HEK293 (cell line): ENCODE data around the gene TPP1.
A peak's percentile ranks its signal among the peaks of the same experiment; 100 is the strongest.

Experiments used
- CTCF ChIA-PET: fragments of 350-600 bp; formaldehyde crosslinking; extraction: SDS; loops from one replicate; lab custom pipeline; 2021; ENCODE audit warnings: antibody characterized with exemption; lab: Yijun Ruan, JAX
- POLR2A ChIA-PET: fragments of 300-600 bp; formaldehyde crosslinking; extraction: SDS; loops from one replicate; lab custom pipeline; 2020; ENCODE audit warnings: antibody characterized with exemption, inconsistent platforms; lab: Yijun Ruan, JAX
- H3K27ac ChIP-seq: fragments of 200-500 bp; sonication (Bioruptor generic); 2 replicates; pipeline ENCODE4 v1.5.1; 2014; ENCODE audit warnings: low read depth, low read length, control low read depth, inconsistent platforms; ENCODE audit errors: extremely low read depth
- H3K36me3 ChIP-seq, 2 experiments: fragments of 200-500 bp in 1 of 2; sonication (Bioruptor generic) in 1 of 2; 1 replicate in 1 of 2; 2 replicates in 1 of 2; pipeline ENCODE4 v1.5.1; 2014 to 2017; ENCODE audit warnings: inconsistent platforms in 2 of 2, low read length in 2 of 2; ENCODE audit not compliant: control insufficient read depth in 2 of 2, insufficient read depth in 1 of 2
- H3K4me1 ChIP-seq: fragments of 200-500 bp; sonication (Bioruptor generic); 2 replicates; pipeline ENCODE4 v1.5.1; 2014; ENCODE audit warnings: mild to moderate bottlenecking, low read length, inconsistent platforms; ENCODE audit not compliant: control insufficient read depth, insufficient read depth
- H3K4me3 ChIP-seq: 2 replicates; pipeline ENCODE4 v1.5.1; 2011; ENCODE audit warnings: low read depth, mild to moderate bottlenecking, control low read depth, low read length, moderate library complexity
- H3K9me3 ChIP-seq: fragments of 200-500 bp; sonication (Bioruptor generic); 2 replicates; pipeline ENCODE4 v1.5.1; 2014; ENCODE audit warnings: low read depth, low read length, inconsistent platforms; ENCODE audit not compliant: control insufficient read depth, insufficient read depth
- CTCF ChIP-seq: fragments of 450-650 bp; formaldehyde crosslinking; IDR thresholded peaks from 2 replicates; pipeline ENCODE4 v1.5.1; 2016; ENCODE audit warnings: missing biosample characterization, missing genetic modification characterization
- HOXC10 ChIP-seq: sonication (generic); formaldehyde crosslinking; IDR thresholded peaks from 2 replicates; pipeline ENCODE4 v1.8.1; 2023; ENCODE audit warnings: mild to moderate bottlenecking, missing genetic modification reagents
- KLF10 ChIP-seq: fragments of 450-650 bp; IDR thresholded peaks from 2 replicates; pipeline ENCODE4 v1.5.1; 2018; ENCODE audit warnings: missing biosample characterization, mild to moderate bottlenecking, missing genetic modification characterization
- KLF8 ChIP-seq: fragments of 450-650 bp; formaldehyde crosslinking; IDR thresholded peaks from 2 replicates; pipeline ENCODE4 v1.5.1; 2016; ENCODE audit warnings: missing biosample characterization, missing genetic modification characterization
- MEIS1 ChIP-seq: sonication (generic); formaldehyde crosslinking; IDR thresholded peaks from 2 replicates; pipeline ENCODE4 v1.8.1; 2022; ENCODE audit warnings: missing genetic modification reagents, mild to moderate bottlenecking, borderline replicate concordance
- SALL2 ChIP-seq: fragments of 450-650 bp; formaldehyde crosslinking; IDR thresholded peaks from 2 replicates; pipeline ENCODE4 v1.5.0; 2017; ENCODE audit warnings: missing biosample characterization, mild to moderate bottlenecking, missing genetic modification characterization, borderline replicate concordance
- WT1 ChIP-seq: fragments of 450-650 bp; formaldehyde crosslinking; IDR thresholded peaks from 2 replicates; pipeline ENCODE4 v1.5.1; 2016; ENCODE audit warnings: missing biosample characterization, missing genetic modification characterization
- ZBTB11 ChIP-seq: fragments of 450-650 bp; formaldehyde crosslinking; conservative IDR thresholded peaks from 2 replicates; pipeline ENCODE4 v1.5.1; 2016; ENCODE audit warnings: low read depth, missing biosample characterization, missing genetic modification characterization
- ZBTB26 ChIP-seq: fragments of 450-650 bp; formaldehyde crosslinking; optimal IDR thresholded peaks from 2 replicates; pipeline ENCODE3; 2016; ENCODE audit warnings: missing biosample characterization, mild to moderate bottlenecking, missing genetic modification characterization
- ZEB2 ChIP-seq: fragments of 450-650 bp; formaldehyde crosslinking; IDR thresholded peaks from 2 replicates; pipeline ENCODE4 v1.5.1; 2016; ENCODE audit warnings: missing biosample characterization, missing genetic modification characterization
- ZNF211 ChIP-seq: fragments of 450-650 bp; formaldehyde crosslinking; IDR thresholded peaks from 2 replicates; pipeline ENCODE4 v1.5.1; 2016; ENCODE audit warnings: low read depth, missing biosample characterization, missing genetic modification characterization
- ZNF473 ChIP-seq: fragments of 450-650 bp; formaldehyde crosslinking; IDR thresholded peaks from 2 replicates; pipeline ENCODE4 v1.5.1; 2017; ENCODE audit warnings: missing biosample characterization, missing genetic modification characterization
- ZNF510 ChIP-seq: fragments of 450-650 bp; formaldehyde crosslinking; IDR thresholded peaks from 2 replicates; pipeline ENCODE4 v1.5.1; 2018; ENCODE audit warnings: mild to moderate bottlenecking, missing genetic modification characterization, missing biosample characterization; ENCODE audit not compliant: insufficient replicate concordance
- ZNF560 ChIP-seq: fragments of 450-650 bp; formaldehyde crosslinking; IDR thresholded peaks from 2 replicates; pipeline ENCODE4 v1.5.1; 2017; ENCODE audit warnings: missing biosample characterization, missing genetic modification characterization, borderline replicate concordance
- ZNF610 ChIP-seq: fragments of 450-650 bp; formaldehyde crosslinking; IDR thresholded peaks from 2 replicates; pipeline ENCODE4 v1.5.1; 2016; ENCODE audit warnings: missing biosample characterization, missing genetic modification characterization, borderline replicate concordance
- ZNF654 ChIP-seq: fragments of 450-650 bp; formaldehyde crosslinking; IDR thresholded peaks from 2 replicates; pipeline ENCODE4 v1.5.1; 2016; ENCODE audit warnings: low read depth, missing biosample characterization, missing genetic modification characterization
- ZNF670 ChIP-seq: fragments of 450-650 bp; formaldehyde crosslinking; IDR thresholded peaks from 2 replicates; pipeline ENCODE4 v1.5.1; 2016; ENCODE audit warnings: missing biosample characterization, missing genetic modification characterization, low read depth
- ZNF791 ChIP-seq: fragments of 450-650 bp; formaldehyde crosslinking; IDR thresholded peaks from 2 replicates; pipeline ENCODE4 v1.5.1; 2016; ENCODE audit warnings: missing biosample characterization, missing genetic modification characterization
- TF ChIP-seq, protein P1 (sequence below): fragments of 450-650 bp; formaldehyde crosslinking; IDR thresholded peaks from 2 replicates; pipeline ENCODE4 v1.5.1; 2016; ENCODE audit warnings: missing biosample characterization, missing genetic modification characterization
- TF ChIP-seq, protein P2 (sequence below): fragments of 450-650 bp; formaldehyde crosslinking; IDR thresholded peaks from 2 replicates; pipeline ENCODE4 v1.5.1; 2016; ENCODE audit warnings: missing biosample characterization, missing genetic modification characterization

Gene TPP1

DNA sequence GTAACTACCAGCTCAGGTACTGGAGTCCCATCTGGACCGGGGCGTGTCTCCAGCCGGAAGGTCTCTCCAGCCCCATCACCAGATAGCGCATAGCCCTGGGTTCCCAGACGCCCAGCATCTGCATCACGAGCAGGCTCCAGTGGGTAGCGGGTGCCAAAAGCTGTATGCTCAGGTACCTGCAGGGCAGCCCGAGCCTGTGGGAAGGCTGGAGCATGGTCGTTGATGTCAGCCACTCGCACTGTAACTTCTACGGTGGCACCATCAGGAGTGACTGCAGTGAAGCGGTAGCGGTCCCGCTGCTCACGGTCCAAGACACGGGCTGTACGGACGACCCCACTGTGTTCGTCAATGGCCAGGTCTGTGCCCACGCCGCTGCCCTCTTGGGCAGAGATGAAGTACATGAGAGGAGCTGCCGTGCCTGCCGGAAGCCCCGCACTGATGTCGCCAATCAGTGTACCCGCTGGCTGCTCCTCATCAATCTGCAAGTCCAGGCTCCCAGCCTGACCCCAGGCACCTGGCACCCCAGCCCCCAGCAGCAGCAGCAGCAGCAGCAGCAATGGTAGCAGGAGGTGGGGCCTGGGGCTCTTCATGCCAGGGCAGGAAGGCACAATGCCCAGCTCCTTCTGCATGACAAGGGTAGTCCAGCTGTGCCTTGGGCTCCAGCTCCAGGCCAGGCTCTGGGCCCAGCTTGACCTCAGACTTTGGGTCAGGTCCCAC is 21.9 kb upstream of the TPP1 start (continued):
- TF ChIP-seq KLF10 (tag by site-specific recombination) (no peak), KLF8 (no peak), ZNF510 (tag by site-specific recombination) (no peak), WT1 (tag by site-specific recombination) (no peak), MEIS1 (CRISPR knock-in tag) (no peak)

GRCh38 chr11:6640036-6640984 is 21.1 kb upstream of the TPP1 start:
- ChIA-PET CTCF (interaction anchor here (1.6 to 1.7 kb wide), 2 partner anchors 11 to 109 kb away, joined by 4 to 8 read pairs; no protein-coding TSS in a partner anchor), POLR2A (no interaction called here)
- H3K9me3 ChIP-seq, result no peaks in the 10 kb centered on the region
- no peaks in the 10 kb centered on the region for H3K4me1 ChIP-seq
- H3K27ac ChIP-seq, result no peak overlapping the region
- no peak overlapping the region for H3K4me3 ChIP-seq
- H3K36me3 ChIP-seq, result peaks cover 0 to 17% of the 10 kb centered on the region in 2 experiments; a peak in 1 of 3 replicates
- TF ChIP-seq ZNF670 (no peak), HOXC10 (CRISPR knock-in tag) (no peak), ZNF791 (no peak), ZNF560 (tag by site-specific recombination) (no peak), ZNF211 (tag by site-specific recombination) (no peak), ZNF610 (tag by site-specific recombination) (no peak), ZNF654 (tag by site-specific recombination) (no peak), ZBTB26 (tag by site-specific recombination) (no peak), SALL2 (no peak)
- TF ChIP-seq, protein P1, sequence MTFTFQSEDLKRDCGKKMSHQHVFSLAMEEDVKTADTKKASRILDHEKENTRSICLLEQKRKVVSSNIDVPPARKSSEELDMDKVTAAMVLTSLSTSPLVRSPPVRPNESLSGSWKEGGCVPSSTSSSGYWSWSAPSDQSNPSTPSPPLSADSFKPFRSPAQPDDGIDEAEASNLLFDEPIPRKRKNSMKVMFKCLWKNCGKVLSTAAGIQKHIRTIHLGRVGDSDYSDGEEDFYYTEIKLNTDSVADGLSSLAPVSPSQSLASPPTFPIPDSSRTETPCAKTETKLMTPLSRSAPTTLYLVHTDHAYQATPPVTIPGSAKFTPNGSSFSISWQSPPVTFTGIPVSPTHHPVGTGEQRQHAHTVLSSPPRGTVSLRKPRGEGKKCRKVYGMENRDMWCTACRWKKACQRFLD (tag by site-specific recombination), result no peak

GRCh38 chr11:6638429-6638828 is 19.2 kb upstream of the TPP1 start:
- ChIA-PET CTCF (interaction anchor here (0.6 to 1.1 kb wide), 5 partner anchors 11 to 205 kb away, joined by 3 to 5 read pairs (median 3); partner anchors contain the start of gene MRPL17), POLR2A (no interaction called here)
- Histone ChIP-seq H3K36me3 (peaks cover 0 to 21% of the 10 kb centered on the region in 2 experiments; a peak in 1 of 3 replicates), H3K4me3 (no peak overlapping the region), H3K9me3 (no peaks in the 10 kb centered on the region), H3K27ac (no peak overlapping the region), H3K4me1 (no peaks in the 10 kb centered on the region)
- no peak for TF ChIP-seq ZEB2
- 0 out of 2 replicates have a peak, but pooled peaks have one; percentile 27 for TF ChIP-seq CTCF
- no peak for TF ChIP-seq ZBTB11 (tag by site-specific recombination)
- TF ChIP-seq ZNF654 (tag by site-specific recombination), result no peak
- TF ChIP-seq, protein P2, sequence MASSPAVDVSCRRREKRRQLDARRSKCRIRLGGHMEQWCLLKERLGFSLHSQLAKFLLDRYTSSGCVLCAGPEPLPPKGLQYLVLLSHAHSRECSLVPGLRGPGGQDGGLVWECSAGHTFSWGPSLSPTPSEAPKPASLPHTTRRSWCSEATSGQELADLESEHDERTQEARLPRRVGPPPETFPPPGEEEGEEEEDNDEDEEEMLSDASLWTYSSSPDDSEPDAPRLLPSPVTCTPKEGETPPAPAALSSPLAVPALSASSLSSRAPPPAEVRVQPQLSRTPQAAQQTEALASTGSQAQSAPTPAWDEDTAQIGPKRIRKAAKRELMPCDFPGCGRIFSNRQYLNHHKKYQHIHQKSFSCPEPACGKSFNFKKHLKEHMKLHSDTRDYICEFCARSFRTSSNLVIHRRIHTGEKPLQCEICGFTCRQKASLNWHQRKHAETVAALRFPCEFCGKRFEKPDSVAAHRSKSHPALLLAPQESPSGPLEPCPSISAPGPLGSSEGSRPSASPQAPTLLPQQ (tag by site-specific recombination), result no peak
- TF ChIP-seq ZNF473, result no peak
